ENCODE data around the gene ERGIC1. TPM values are rescaled to one million over a fixed set of nuclear protein-coding genes. Genes with fewer than 3 reads are reported as not detected.

ERGIC1 gene
- total and polyA plus RNA-seq, 2 of the 13 experiments (the other 11 are each of a cell fraction or from before 2014, with no cell fraction given) = 78.5 to 184 TPM

DNA sequence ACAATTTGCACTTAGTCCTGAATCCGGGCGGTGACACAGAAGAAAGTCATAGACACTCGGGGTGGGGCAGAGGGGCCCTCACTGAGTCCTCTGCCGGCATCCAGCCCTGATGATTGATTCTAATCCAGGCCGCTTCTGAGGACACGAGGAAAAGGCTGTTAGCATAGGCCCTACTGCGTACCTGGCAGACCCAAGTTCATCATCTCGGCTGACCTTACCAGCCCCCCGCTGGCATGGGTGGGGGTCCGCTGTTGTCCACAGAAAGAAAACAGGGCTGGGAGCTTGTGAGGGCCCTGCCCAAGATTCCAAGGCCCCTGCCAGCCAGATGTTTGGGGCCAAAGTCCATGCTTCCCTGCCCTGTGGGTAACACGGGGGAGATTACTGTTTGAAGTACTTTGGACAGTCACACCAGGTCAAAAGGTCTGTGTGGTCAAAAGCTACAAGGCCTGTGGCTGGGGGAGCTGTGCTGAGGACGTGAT is 24.5 kb downstream of the ERGIC1 start (continued):
- TF ChIP-seq, protein P1, sequence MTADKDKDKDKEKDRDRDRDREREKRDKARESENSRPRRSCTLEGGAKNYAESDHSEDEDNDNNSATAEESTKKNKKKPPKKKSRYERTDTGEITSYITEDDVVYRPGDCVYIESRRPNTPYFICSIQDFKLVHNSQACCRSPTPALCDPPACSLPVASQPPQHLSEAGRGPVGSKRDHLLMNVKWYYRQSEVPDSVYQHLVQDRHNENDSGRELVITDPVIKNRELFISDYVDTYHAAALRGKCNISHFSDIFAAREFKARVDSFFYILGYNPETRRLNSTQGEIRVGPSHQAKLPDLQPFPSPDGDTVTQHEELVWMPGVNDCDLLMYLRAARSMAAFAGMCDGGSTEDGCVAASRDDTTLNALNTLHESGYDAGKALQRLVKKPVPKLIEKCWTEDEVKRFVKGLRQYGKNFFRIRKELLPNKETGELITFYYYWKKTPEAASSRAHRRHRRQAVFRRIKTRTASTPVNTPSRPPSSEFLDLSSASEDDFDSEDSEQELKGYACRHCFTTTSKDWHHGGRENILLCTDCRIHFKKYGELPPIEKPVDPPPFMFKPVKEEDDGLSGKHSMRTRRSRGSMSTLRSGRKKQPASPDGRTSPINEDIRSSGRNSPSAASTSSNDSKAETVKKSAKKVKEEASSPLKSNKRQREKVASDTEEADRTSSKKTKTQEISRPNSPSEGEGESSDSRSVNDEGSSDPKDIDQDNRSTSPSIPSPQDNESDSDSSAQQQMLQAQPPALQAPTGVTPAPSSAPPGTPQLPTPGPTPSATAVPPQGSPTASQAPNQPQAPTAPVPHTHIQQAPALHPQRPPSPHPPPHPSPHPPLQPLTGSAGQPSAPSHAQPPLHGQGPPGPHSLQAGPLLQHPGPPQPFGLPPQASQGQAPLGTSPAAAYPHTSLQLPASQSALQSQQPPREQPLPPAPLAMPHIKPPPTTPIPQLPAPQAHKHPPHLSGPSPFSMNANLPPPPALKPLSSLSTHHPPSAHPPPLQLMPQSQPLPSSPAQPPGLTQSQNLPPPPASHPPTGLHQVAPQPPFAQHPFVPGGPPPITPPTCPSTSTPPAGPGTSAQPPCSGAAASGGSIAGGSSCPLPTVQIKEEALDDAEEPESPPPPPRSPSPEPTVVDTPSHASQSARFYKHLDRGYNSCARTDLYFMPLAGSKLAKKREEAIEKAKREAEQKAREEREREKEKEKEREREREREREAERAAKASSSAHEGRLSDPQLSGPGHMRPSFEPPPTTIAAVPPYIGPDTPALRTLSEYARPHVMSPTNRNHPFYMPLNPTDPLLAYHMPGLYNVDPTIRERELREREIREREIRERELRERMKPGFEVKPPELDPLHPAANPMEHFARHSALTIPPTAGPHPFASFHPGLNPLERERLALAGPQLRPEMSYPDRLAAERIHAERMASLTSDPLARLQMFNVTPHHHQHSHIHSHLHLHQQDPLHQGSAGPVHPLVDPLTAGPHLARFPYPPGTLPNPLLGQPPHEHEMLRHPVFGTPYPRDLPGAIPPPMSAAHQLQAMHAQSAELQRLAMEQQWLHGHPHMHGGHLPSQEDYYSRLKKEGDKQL (CRISPR knock-in tag; IDR thresholded peaks at IDR 0.05; ENCODE audit: low read depth) = peak; percentile 77
- no peak for TF ChIP-seq SNRNP70 (IDR thresholded peaks at IDR 0.05; ENCODE audit: low read depth, low read length)
- TF ChIP-seq, protein P2, sequence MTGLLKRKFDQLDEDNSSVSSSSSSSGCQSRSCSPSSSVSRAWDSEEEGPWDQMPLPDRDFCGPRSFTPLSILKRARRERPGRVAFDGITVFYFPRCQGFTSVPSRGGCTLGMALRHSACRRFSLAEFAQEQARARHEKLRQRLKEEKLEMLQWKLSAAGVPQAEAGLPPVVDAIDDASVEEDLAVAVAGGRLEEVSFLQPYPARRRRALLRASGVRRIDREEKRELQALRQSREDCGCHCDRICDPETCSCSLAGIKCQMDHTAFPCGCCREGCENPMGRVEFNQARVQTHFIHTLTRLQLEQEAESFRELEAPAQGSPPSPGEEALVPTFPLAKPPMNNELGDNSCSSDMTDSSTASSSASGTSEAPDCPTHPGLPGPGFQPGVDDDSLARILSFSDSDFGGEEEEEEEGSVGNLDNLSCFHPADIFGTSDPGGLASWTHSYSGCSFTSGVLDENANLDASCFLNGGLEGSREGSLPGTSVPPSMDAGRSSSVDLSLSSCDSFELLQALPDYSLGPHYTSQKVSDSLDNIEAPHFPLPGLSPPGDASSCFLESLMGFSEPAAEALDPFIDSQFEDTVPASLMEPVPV (CRISPR knock-in tag; IDR thresholded peaks at IDR 0.05) = 0 out of 2 replicates have a peak, but pooled peaks have one; percentile 54
- no peak for TF ChIP-seq GTF2F1 (IDR thresholded peaks at IDR 0.05; ENCODE audit: low read length)
- TF ChIP-seq, protein P3, sequence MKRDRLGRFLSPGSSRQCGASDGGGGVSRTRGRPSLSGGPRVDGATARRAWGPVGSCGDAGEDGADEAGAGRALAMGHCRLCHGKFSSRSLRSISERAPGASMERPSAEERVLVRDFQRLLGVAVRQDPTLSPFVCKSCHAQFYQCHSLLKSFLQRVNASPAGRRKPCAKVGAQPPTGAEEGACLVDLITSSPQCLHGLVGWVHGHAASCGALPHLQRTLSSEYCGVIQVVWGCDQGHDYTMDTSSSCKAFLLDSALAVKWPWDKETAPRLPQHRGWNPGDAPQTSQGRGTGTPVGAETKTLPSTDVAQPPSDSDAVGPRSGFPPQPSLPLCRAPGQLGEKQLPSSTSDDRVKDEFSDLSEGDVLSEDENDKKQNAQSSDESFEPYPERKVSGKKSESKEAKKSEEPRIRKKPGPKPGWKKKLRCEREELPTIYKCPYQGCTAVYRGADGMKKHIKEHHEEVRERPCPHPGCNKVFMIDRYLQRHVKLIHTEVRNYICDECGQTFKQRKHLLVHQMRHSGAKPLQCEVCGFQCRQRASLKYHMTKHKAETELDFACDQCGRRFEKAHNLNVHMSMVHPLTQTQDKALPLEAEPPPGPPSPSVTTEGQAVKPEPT (CRISPR knock-in tag; IDR thresholded peaks at IDR 0.05; ENCODE audit: low read depth) = no peak
- TF ChIP-seq, protein P4, sequence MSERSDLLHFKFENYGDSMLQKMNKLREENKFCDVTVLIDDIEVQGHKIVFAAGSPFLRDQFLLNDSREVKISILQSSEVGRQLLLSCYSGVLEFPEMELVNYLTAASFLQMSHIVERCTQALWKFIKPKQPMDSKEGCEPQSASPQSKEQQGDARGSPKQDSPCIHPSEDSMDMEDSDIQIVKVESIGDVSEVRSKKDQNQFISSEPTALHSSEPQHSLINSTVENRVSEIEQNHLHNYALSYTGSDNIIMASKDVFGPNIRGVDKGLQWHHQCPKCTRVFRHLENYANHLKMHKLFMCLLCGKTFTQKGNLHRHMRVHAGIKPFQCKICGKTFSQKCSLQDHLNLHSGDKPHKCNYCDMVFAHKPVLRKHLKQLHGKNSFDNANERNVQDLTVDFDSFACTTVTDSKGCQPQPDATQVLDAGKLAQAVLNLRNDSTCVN (CRISPR knock-in tag; IDR thresholded peaks at IDR 0.05; ENCODE audit: borderline replicate concordance) = no peak; the same call in 1 of the 2 replicates
- TF ChIP-seq KLF16 (CRISPR knock-in tag; IDR thresholded peaks at IDR 0.05) = peak in 1 of 2 experiments; percentile 91; a peak in 1 of 4 replicates
- TF ChIP-seq, protein P5, sequence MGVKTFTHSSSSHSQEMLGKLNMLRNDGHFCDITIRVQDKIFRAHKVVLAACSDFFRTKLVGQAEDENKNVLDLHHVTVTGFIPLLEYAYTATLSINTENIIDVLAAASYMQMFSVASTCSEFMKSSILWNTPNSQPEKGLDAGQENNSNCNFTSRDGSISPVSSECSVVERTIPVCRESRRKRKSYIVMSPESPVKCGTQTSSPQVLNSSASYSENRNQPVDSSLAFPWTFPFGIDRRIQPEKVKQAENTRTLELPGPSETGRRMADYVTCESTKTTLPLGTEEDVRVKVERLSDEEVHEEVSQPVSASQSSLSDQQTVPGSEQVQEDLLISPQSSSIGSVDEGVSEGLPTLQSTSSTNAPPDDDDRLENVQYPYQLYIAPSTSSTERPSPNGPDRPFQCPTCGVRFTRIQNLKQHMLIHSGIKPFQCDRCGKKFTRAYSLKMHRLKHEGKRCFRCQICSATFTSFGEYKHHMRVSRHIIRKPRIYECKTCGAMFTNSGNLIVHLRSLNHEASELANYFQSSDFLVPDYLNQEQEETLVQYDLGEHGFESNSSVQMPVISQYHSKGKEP (CRISPR knock-in tag; IDR thresholded peaks at IDR 0.05) = 0 out of 2 replicates have a peak, but pooled peaks have one; percentile 32
- TF ChIP-seq, protein P6, sequence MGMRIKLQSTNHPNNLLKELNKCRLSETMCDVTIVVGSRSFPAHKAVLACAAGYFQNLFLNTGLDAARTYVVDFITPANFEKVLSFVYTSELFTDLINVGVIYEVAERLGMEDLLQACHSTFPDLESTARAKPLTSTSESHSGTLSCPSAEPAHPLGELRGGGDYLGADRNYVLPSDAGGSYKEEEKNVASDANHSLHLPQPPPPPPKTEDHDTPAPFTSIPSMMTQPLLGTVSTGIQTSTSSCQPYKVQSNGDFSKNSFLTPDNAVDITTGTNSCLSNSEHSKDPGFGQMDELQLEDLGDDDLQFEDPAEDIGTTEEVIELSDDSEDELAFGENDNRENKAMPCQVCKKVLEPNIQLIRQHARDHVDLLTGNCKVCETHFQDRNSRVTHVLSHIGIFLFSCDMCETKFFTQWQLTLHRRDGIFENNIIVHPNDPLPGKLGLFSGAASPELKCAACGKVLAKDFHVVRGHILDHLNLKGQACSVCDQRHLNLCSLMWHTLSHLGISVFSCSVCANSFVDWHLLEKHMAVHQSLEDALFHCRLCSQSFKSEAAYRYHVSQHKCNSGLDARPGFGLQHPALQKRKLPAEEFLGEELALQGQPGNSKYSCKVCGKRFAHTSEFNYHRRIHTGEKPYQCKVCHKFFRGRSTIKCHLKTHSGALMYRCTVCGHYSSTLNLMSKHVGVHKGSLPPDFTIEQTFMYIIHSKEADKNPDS (CRISPR knock-in tag; IDR thresholded peaks at IDR 0.05) = peak; percentile 92
- no peak for TF ChIP-seq SMAD1 (CRISPR knock-in tag; IDR thresholded peaks at IDR 0.05; ENCODE audit: borderline replicate concordance, low read depth)
- TF ChIP-seq, protein P7, sequence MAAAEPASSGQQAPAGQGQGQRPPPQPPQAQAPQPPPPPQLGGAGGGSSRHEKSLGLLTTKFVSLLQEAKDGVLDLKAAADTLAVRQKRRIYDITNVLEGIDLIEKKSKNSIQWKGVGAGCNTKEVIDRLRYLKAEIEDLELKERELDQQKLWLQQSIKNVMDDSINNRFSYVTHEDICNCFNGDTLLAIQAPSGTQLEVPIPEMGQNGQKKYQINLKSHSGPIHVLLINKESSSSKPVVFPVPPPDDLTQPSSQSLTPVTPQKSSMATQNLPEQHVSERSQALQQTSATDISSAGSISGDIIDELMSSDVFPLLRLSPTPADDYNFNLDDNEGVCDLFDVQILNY (CRISPR knock-in tag; conservative IDR thresholded peaks at IDR 0.05) = no peak
- no peak for TF ChIP-seq POLR2AphosphoS5 (IDR thresholded peaks at IDR 0.05; ENCODE audit: low read depth, low read length)
- TF ChIP-seq NFYC (CRISPR knock-in tag; IDR thresholded peaks at IDR 0.05) = 0 out of 2 replicates have a peak, but pooled peaks have one; percentile 12
